HCT116 (cell line): ENCODE measurements around the gene LCMT1. TPM values are rescaled to one million over a fixed set of nuclear protein-coding genes. Genes with fewer than 3 reads are reported as not detected.

Source experiments
- REST ChIP-seq: IDR thresholded peaks from 2 replicates; pipeline ENCODE4 v1.6.1; 2012; ENCODE audit warnings: low read depth
- ZFX ChIP-seq: fragments of 450-650 bp; IDR thresholded peaks from 2 replicates; pipeline ENCODE4 v1.6.1; 2017
- total RNA-seq: library from RNA; stranded (reverse); gene quantifications from one replicate; pipeline ENCODE4 v1.2.1, GENCODE V29; 2021; ENCODE audit not compliant: unreplicated experiment

LCMT1 gene
- total RNA-seq, 1 experiment from 2014 or later: 52.4 TPM

- TF ChIP-seq REST: no peak
- no peak for TF ChIP-seq ZFX
These were observed 113.3 kb downstream of the LCMT1 start (continued) for GRCh38 chr16:25224731-25225319.

Other genes starting within 250 kb of the LCMT1 start
- gene ARHGAP17, start 96.4 kb upstream of the LCMT1 start, total RNA-seq: 45.5 TPM
- gene AQP8, start 105.2 kb downstream of the LCMT1 start, total RNA-seq: not detected
- 12.3 TPM for gene ZKSCAN2, start 146.1 kb downstream of the LCMT1 start, total RNA-seq